MG63 (cell line): ENCODE results near the gene ZBED2. TPM values are rescaled to one million over a fixed set of nuclear protein-coding genes. Genes with fewer than 3 reads are reported as not detected.
"Not testable (repeated sequence)": the region's sequence is repeated elsewhere in the genome, so short reads cannot be mapped to it uniquely, and the experiment has no call there.

Experiments
- DNase-seq: peaks from one replicate; pipeline ENCODE4 v3.0.0-alpha.2; 2020
- H3K27me3 ChIP-seq: fragments of 250-450 bp; sonication (Bioruptor Pico); 2 replicates; pipeline ENCODE4 v1.5.1; 2020; ENCODE audit warnings: mild to moderate bottlenecking, moderate library complexity
- H3K36me3 ChIP-seq: fragments of 250-450 bp; sonication (Bioruptor Pico); 2 replicates; pipeline ENCODE4 v1.5.1; 2020; ENCODE audit warnings: mild to moderate bottlenecking, moderate library complexity
- H3K4me3 ChIP-seq: fragments of 250-450 bp; sonication (Bioruptor Pico); 2 replicates; pipeline ENCODE4 v1.5.1; 2020; ENCODE audit warnings: mild to moderate bottlenecking, moderate library complexity
- H3K9me3 ChIP-seq: fragments of 250-450 bp; sonication (Bioruptor Pico); 2 replicates; pipeline ENCODE4 v1.5.1; 2020; ENCODE audit warnings: mild to moderate bottlenecking, moderate library complexity
- total RNA-seq: library from RNA; depleted of rRNA; stranded (reverse); fragments of >200 nt; shearing (Covaris generic); gene quantifications from 2 replicates; pipeline ENCODE4 v1.2.3, GENCODE V29; 2014; ENCODE audit warnings: low replicate concordance; rRNA removed

Gene ZBED2
- total RNA-seq, 1 experiment from 2014 or later, result not detected

DNA sequence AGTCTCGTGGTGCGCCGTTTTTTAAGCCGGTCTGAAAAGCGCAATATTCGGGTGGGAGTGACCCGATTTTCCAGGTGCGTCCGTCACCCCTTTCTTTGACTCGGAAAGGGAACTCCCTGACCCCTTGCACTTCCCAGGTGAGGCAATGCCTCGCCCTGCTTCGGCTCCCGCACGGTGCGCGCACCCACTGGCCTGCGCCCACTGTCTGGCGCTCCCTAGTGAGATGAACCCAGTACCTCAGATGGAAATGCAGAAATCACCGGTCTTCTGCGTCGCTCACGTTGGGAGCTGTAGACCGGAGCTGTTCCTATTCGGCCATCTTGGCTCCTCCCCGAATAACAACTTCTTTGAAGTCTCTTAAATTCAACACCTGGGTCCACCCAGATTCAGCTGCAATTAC, 33.2 kb downstream of the ZBED2 start:
- H3K9me3 ChIP-seq, H3K27me3 ChIP-seq, DNase-seq, H3K4me3 ChIP-seq, H3K36me3 ChIP-seq: not testable (repeated sequence)

DNA sequence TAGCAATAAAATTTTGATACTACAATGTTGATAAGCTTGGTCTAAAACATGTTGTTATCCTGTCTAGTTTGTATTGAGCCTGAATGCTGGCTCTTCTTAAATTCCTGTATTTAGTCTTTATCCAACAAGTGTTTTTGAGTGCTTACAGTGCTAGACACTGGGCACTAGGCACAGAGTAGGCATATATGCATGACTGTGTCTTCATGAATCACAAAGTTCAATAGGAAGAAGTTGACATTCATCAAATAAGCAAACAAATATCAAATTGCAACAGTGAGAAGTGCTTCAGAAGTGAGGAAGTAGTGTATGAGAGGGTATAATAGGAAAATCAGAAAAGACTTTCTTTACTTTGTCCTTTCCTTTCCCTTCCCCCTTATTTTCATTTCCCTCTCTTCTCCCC, 46.4 kb downstream of the ZBED2 start:
- Histone ChIP-seq H3K9me3 (no peaks in the 10 kb centered on the region), H3K27me3 (no peaks in the 10 kb centered on the region), H3K4me3 (no peak overlapping the region), H3K36me3 (no peaks in the 10 kb centered on the region)
- no peak for DNase-seq

DNA sequence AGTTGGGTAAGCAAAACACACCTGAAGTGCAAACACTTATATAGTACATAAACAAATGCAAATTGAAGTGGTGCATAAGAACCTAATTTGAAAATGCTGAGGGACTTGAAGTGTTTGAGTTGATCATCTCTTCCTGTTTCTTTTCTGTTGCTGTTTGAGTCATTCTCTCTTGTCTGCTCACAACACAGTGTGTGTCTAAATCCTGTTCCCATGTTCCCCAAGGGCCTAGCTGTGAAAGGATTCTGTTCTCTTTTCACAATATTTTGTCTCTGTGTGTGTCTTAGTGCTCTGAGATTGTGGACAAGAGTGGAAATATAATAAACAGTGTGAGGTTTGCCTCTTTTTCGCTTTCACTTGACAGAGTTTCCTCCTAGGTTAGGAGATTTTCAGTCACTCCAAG, 47.1 kb downstream of the ZBED2 start:
- Histone ChIP-seq H3K9me3 (no peaks in the 10 kb centered on the region), H3K4me3 (no peak overlapping the region), H3K27me3 (no peaks in the 10 kb centered on the region), H3K36me3 (no peaks in the 10 kb centered on the region)
- no peak for DNase-seq

DNA sequence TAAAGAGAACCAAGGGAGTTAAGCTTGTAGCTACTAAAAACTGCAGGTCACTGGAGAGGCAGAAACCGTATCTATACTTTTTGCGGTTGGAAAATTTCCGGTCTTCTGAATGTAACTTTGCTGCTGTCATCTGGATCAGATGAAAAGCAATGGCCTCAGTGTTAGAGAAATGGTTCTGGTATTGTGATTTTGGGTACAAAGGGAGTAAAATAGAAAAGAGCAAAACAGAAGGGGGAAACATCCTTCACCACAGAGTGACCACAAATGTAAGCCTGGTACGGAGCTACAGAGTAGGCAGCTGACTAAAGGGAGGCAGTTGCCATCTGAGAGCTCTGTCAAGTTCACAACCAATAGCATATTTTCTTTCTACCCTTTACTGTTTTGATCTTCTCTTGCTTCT, 47.5 kb downstream of the ZBED2 start:
- no peaks in the 10 kb centered on the region for H3K36me3 ChIP-seq
- H3K27me3 ChIP-seq, result no peaks in the 10 kb centered on the region
- DNase-seq, result no peak
- H3K4me3 ChIP-seq, result no peak overlapping the region
- H3K9me3 ChIP-seq, result no peaks in the 10 kb centered on the region

DNA sequence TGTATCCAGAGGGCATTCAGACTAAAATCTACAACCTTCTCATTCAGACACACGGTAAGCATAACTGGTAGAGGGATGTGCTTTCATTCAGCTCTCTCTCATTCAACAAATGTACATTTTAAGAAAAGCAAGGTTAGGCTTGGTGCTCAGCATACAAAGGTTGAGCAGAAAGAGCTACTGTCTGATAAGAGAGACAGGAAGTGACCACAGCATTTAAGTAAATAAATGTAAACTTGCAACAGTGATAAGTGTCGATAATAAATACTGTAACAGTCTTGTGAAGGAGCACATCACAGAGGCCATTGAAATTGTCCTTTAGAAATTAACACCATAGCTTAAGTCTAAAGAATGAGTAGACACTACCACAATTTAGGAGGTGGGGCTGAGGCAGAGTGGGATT, 49.8 kb downstream of the ZBED2 start:
- DNase-seq, result no peak

More for the DNA sequence above, 49.8 kb downstream of the ZBED2 start:
- Histone ChIP-seq H3K27me3 (no peaks in the 10 kb centered on the region), H3K36me3 (no peaks in the 10 kb centered on the region), H3K9me3 (no peaks in the 10 kb centered on the region), H3K4me3 (no peak overlapping the region)

Other genes with a start within 250 kb of the ZBED2 start
- not detected in 2 replicates for gene CD96, start 53.1 kb downstream of the ZBED2 start, total RNA-seq
- gene PLCXD2, start 79.3 kb upstream of the ZBED2 start, total RNA-seq, result 1.5 and 2.5 TPM in 2 replicates